ENCODE data around the gene MYO5A.

GRCh38 chr15:52352086-52352485 is 176.6 kb downstream of the MYO5A start:
- TF ChIP-seq SP1 (IDR thresholded peaks at IDR 0.05; ENCODE audit: low read depth) (no peak), CTCF (IDR thresholded peaks at IDR 0.05 in 2 of 3, conservative IDR thresholded peaks at IDR 0.05 in 1 of 3; ENCODE audit: borderline replicate concordance in 1 of 3, insufficient read depth in 1 of 3, low read depth in 2 of 3, low read length in 2 of 3) (no peak), FOSL1 (IDR thresholded peaks at IDR 0.05; ENCODE audit: low read depth) (no peak), EZH2 (IDR thresholded peaks at IDR 0.05) (no peak), ZBTB33 (IDR thresholded peaks at IDR 0.05; ENCODE audit: extremely low read depth, insufficient replicate concordance, low read length) (no peak), POLR2A (IDR thresholded peaks at IDR 0.05; ENCODE audit: borderline replicate concordance, extremely low read depth, insufficient read depth, insufficient read length) (no peak), POLR2AphosphoS5 (IDR thresholded peaks at IDR 0.05; ENCODE audit: low read depth, low read length) (no peak), YY1 (IDR thresholded peaks at IDR 0.05; ENCODE audit: extremely low read depth, insufficient replicate concordance, low read depth, low read length) (no peak), TCF7L2 (IDR thresholded peaks at IDR 0.05; ENCODE audit: borderline replicate concordance, extremely low read depth, insufficient read depth, insufficient read length) (no peak), ATF3 (IDR thresholded peaks at IDR 0.05) (no peak)

All from HCT116 (cell line).